ENCODE data around the gene CFL1. TPM values are rescaled to one million over a fixed set of nuclear protein-coding genes. Genes with fewer than 3 reads are reported as not detected.
A peak's percentile ranks its signal among the peaks of the same experiment; 100 is the strongest.

CFL1 gene
- total RNA-seq, 2 donors from 2014 or later = 565 to 797 TPM

DNA sequence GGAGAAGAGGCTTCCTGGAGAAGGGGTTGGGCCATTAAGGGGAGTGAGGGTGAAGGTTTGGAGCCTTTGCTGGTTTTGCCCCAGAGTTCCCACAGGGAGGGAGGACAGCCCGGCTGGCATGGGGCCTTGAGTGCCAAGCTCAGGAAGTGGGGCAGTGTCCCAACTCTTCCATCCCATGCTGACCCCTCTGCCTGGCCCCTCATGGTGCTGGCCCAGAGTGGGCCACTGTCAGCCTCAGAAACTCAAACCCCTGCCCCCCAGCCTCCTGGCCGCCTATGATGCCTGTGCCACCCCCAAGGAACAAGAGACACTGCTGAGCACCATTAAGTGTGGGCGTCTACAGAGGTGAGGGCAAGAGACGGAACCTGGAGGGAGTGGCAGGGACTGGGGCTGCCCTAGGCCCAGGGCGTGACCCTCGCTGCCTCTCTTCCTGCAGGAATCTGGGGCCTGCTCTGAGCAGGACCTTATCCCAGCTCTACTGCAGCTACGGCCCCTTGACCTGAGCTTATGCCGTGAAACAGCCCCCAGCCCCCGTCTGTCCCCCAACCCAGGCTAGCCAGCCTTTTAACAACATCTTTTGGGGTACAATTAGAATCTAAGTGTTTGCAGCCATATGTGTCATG, 7.7 kb upstream of the CFL1 start:
- peaks cover 11 to 36% of the 10 kb centered on the region in 2 donors for H3K4me1 ChIP-seq (ENCODE audit: control insufficient read depth in 1 of 2, low read depth in 2 of 2)
- no peaks in the 10 kb centered on the region for H3K27me3 ChIP-seq (replicated peaks; ENCODE audit: insufficient read depth)
- H3K9me3 ChIP-seq = no peaks in the 10 kb centered on the region
- peaks cover 69% of the 10 kb centered on the region for H3K36me3 ChIP-seq
- TF ChIP-seq, protein P1, sequence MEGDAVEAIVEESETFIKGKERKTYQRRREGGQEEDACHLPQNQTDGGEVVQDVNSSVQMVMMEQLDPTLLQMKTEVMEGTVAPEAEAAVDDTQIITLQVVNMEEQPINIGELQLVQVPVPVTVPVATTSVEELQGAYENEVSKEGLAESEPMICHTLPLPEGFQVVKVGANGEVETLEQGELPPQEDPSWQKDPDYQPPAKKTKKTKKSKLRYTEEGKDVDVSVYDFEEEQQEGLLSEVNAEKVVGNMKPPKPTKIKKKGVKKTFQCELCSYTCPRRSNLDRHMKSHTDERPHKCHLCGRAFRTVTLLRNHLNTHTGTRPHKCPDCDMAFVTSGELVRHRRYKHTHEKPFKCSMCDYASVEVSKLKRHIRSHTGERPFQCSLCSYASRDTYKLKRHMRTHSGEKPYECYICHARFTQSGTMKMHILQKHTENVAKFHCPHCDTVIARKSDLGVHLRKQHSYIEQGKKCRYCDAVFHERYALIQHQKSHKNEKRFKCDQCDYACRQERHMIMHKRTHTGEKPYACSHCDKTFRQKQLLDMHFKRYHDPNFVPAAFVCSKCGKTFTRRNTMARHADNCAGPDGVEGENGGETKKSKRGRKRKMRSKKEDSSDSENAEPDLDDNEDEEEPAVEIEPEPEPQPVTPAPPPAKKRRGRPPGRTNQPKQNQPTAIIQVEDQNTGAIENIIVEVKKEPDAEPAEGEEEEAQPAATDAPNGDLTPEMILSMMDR (IDR thresholded peaks at IDR 0.05) = no peak
- no peak for DNase-seq (ENCODE audit: low spot score)
- ATAC-seq (ENCODE audit: insufficient number of reproducible peaks, low FRiP score, low read depth) = no peak
- no peak overlapping the region for H3K4me3 ChIP-seq
- no peak overlapping the region for H3K27ac ChIP-seq

GRCh38 chr11:65864706-65865471, 6.9 kb upstream of the CFL1 start:
- Histone ChIP-seq H3K27ac (no peak overlapping the region), H3K9me3 (no peaks in the 10 kb centered on the region), H3K4me1 (ENCODE audit: control insufficient read depth in 1 of 2, low read depth in 2 of 2) (peaks cover 11 to 28% of the 10 kb centered on the region in 2 donors), H3K36me3 (peaks cover 68% of the 10 kb centered on the region), H3K4me3 (no peak overlapping the region), H3K27me3 (replicated peaks; ENCODE audit: insufficient read depth) (no peaks in the 10 kb centered on the region)
- TF ChIP-seq, protein P1 (IDR thresholded peaks at IDR 0.05) = no peak
- no peak for ATAC-seq (ENCODE audit: insufficient number of reproducible peaks, low FRiP score, low read depth)
- DNase-seq (ENCODE audit: low spot score) = no peak

- no peak for ATAC-seq (ENCODE audit: insufficient number of reproducible peaks, low FRiP score, low read depth)
- no peak overlapping the region for H3K4me3 ChIP-seq
- TF ChIP-seq, protein P1 (IDR thresholded peaks at IDR 0.05) = no peak
- peaks cover 63% of the 10 kb centered on the region for H3K36me3 ChIP-seq
- peaks cover 11 to 27% of the 10 kb centered on the region in 2 donors for H3K4me1 ChIP-seq (ENCODE audit: control insufficient read depth in 1 of 2, low read depth in 2 of 2)
- DNase-seq (ENCODE audit: low spot score) = no peak
- H3K9me3 ChIP-seq = no peaks in the 10 kb centered on the region
- no peak overlapping the region for H3K27ac ChIP-seq
- no peaks in the 10 kb centered on the region for H3K27me3 ChIP-seq (replicated peaks; ENCODE audit: insufficient read depth)
Measured at GRCh38 chr11:65863889-65864705, 6.1 kb upstream of the CFL1 start.

GRCh38 chr11:65862941-65863888, 5.2 kb upstream of the CFL1 start:
- DNase-seq (ENCODE audit: low spot score) (no peak), ATAC-seq (ENCODE audit: insufficient number of reproducible peaks, low FRiP score, low read depth) (no peak)
- Histone ChIP-seq H3K4me1 (ENCODE audit: control insufficient read depth in 1 of 2, low read depth in 2 of 2) (peaks cover 11 to 27% of the 10 kb centered on the region in 2 donors), H3K9me3 (no peaks in the 10 kb centered on the region), H3K27me3 (replicated peaks; ENCODE audit: insufficient read depth) (no peaks in the 10 kb centered on the region), H3K36me3 (peaks cover 62% of the 10 kb centered on the region), H3K27ac (peak overlapping the region in 1 of 2 donors; percentile 100), H3K4me3 (no peak overlapping the region)
- TF ChIP-seq, protein P1 (IDR thresholded peaks at IDR 0.05) = no peak
